Loucy (cell line): ENCODE data around the gene CDK16.

Experiments used
- H2AFZ ChIP-seq: fragments of 200-600 bp; sonication (generic); 2 replicates; pipeline ENCODE4 v1.6.0; 2016; ENCODE audit warnings: antibody characterized with exemption, mild to moderate bottlenecking, low read length, moderate library complexity
- H3F3A ChIP-seq: fragments of 200-600 bp; 2 replicates; pipeline ENCODE4 v1.6.0; 2016; ENCODE audit warnings: antibody characterized with exemption, low read depth, mild to moderate bottlenecking
- H3K27me3 ChIP-seq: fragments of 200-600 bp; sonication (generic); 2 replicates; pipeline ENCODE4 v1.6.1; 2014; ENCODE audit warnings: low read length, mild to moderate bottlenecking; ENCODE audit not compliant: insufficient read depth, poor library complexity, severe bottlenecking
- H3K36me3 ChIP-seq: fragments of 200-600 bp; sonication (generic); 2 replicates; pipeline ENCODE4 v1.6.1; 2016; ENCODE audit warnings: low read length; ENCODE audit not compliant: insufficient read depth
- H3K4me1 ChIP-seq: fragments of 200-600 bp; sonication (generic); 2 replicates; pipeline ENCODE4 v1.5.1; 2014; ENCODE audit warnings: low read length, mild to moderate bottlenecking; ENCODE audit not compliant: insufficient read depth, poor library complexity, severe bottlenecking
- H3K4me2 ChIP-seq: fragments of 200-600 bp; sonication (generic); 2 replicates; pipeline ENCODE4 v1.6.0; 2014; ENCODE audit warnings: antibody characterized with exemption, low read length, low read depth, mild to moderate bottlenecking; ENCODE audit not compliant: poor library complexity, severe bottlenecking
- H3K4me3 ChIP-seq: fragments of 200-600 bp; sonication (generic); 2 replicates; pipeline ENCODE4 v1.5.1; 2014; ENCODE audit warnings: low read length, mild to moderate bottlenecking, mixed read lengths; ENCODE audit not compliant: poor library complexity, severe bottlenecking
- H3K79me2 ChIP-seq: fragments of 200-600 bp; sonication (generic); 2 replicates; pipeline ENCODE4 v1.6.1; 2014; ENCODE audit warnings: low read length; ENCODE audit not compliant: insufficient read depth
- H3K9ac ChIP-seq: fragments of 200-600 bp; sonication (generic); 2 replicates; pipeline ENCODE4 v1.6.0; 2014; ENCODE audit warnings: mild to moderate bottlenecking, low read depth, low read length, moderate library complexity; ENCODE audit not compliant: poor library complexity, severe bottlenecking
- H3K9me2 ChIP-seq: fragments of 200-600 bp; sonication (generic); replicated peaks from 2 replicates; pipeline ENCODE4 v1.6.1; 2016; ENCODE audit warnings: low read depth, low read length, mixed read lengths
- H3K9me3 ChIP-seq: fragments of 200-600 bp; sonication (generic); 2 replicates; pipeline ENCODE4 v1.6.1; 2014; ENCODE audit warnings: mild to moderate bottlenecking, antibody characterized with exemption, low read length, low read depth; ENCODE audit not compliant: insufficient read depth
- H4K20me1 ChIP-seq: fragments of 200-600 bp; sonication (generic); 2 replicates; pipeline ENCODE4 v1.6.0; 2014; ENCODE audit warnings: antibody characterized with exemption, low read length, mild to moderate bottlenecking; ENCODE audit not compliant: insufficient read depth, poor library complexity, severe bottlenecking
- CTCF ChIP-seq: fragments of 200-600 bp; sonication (generic); conservative IDR thresholded peaks from 2 replicates; pipeline ENCODE4 v1.5.1; 2014; ENCODE audit warnings: mild to moderate bottlenecking, antibody characterized with exemption, low read length
- EZH2phosphoT487 ChIP-seq: fragments of 200-600 bp; IDR thresholded peaks from 2 replicates; pipeline ENCODE4 v1.6.1; 2018; ENCODE audit warnings: antibody characterized with exemption, mild to moderate bottlenecking, moderate library complexity, borderline replicate concordance

Gene CDK16

GRCh38 chrX:47175588-47175980 lies 42.9 kb upstream of the CDK16 start:
- H3K79me2 ChIP-seq = no peaks in the 10 kb centered on the region
- H3K9me2 ChIP-seq = no peaks in the 10 kb centered on the region
- H3K36me3 ChIP-seq = peaks cover 91% of the 10 kb centered on the region; the same call in 1 of the 2 replicates
- no peak for TF ChIP-seq CTCF
- no peak for TF ChIP-seq EZH2phosphoT487
- no peak overlapping the region for H3K4me3 ChIP-seq
- H3K9ac ChIP-seq = no peak overlapping the region
- H3F3A ChIP-seq = no peaks in the 10 kb centered on the region
- no peak overlapping the region for H2AFZ ChIP-seq
- no peaks in the 10 kb centered on the region for H3K27me3 ChIP-seq
- H3K4me2 ChIP-seq = no peak overlapping the region
- no peaks in the 10 kb centered on the region for H4K20me1 ChIP-seq
- H3K4me1 ChIP-seq = no peaks in the 10 kb centered on the region
- no peaks in the 10 kb centered on the region for H3K9me3 ChIP-seq

- Histone ChIP-seq H2AFZ (no peak overlapping the region), H3F3A (no peaks in the 10 kb centered on the region), H3K9me2 (no peaks in the 10 kb centered on the region), H4K20me1 (no peaks in the 10 kb centered on the region), H3K79me2 (no peaks in the 10 kb centered on the region), H3K27me3 (no peaks in the 10 kb centered on the region), H3K4me3 (no peak overlapping the region), H3K9ac (no peak overlapping the region), H3K9me3 (no peaks in the 10 kb centered on the region), H3K36me3 (peaks cover 93% of the 10 kb centered on the region; the same call in 1 of the 2 replicates), H3K4me2 (no peak overlapping the region), H3K4me1 (no peaks in the 10 kb centered on the region)
- no peak for TF ChIP-seq EZH2phosphoT487
- no peak for TF ChIP-seq CTCF
These were observed 42.3 kb upstream of the CDK16 start for GRCh38 chrX:47176101-47176740.

GRCh38 chrX:47177079-47177478 lies 41.4 kb upstream of the CDK16 start:
- no peaks in the 10 kb centered on the region for H4K20me1 ChIP-seq
- H3F3A ChIP-seq = no peaks in the 10 kb centered on the region
- peaks cover 93% of the 10 kb centered on the region; the same call in 1 of the 2 replicates for H3K36me3 ChIP-seq
- no peaks in the 10 kb centered on the region for H3K9me2 ChIP-seq
- H3K4me1 ChIP-seq = no peaks in the 10 kb centered on the region
- H3K9ac ChIP-seq = no peak overlapping the region
- H3K27me3 ChIP-seq = no peaks in the 10 kb centered on the region
- TF ChIP-seq CTCF = no peak
- no peak for TF ChIP-seq EZH2phosphoT487
- no peak overlapping the region for H3K4me3 ChIP-seq
- no peaks in the 10 kb centered on the region for H3K9me3 ChIP-seq
- H3K4me2 ChIP-seq = no peak overlapping the region
- no peaks in the 10 kb centered on the region for H3K79me2 ChIP-seq
- no peak overlapping the region for H2AFZ ChIP-seq
